GM12878 (cell line): ENCODE measurements around the gene TRMT1. TPM values are rescaled to one million over a fixed set of nuclear protein-coding genes. Genes with fewer than 3 reads are reported as not detected.

Source experiments
- ATAC-seq: fragments of 200-7000 bp; cut with Tn5 transposase; 3 replicates; pipeline ENCODE4 v1.9.1; 2020; ENCODE audit warnings: mild to moderate bottlenecking, moderate library complexity
- BruUV-seq: library from RNA; stranded (reverse); fragments of 400-500 nt; replicated peaks from 2 replicates; lab custom pipeline; 2021; lab: Mats Ljungman, UMichigan
- CTCF ChIA-PET: fragments of 300-600 bp; sonication (Branson Sonifier 250); formaldehyde crosslinking; extraction: SDS; loops from one replicate; lab custom pipeline; 2021; ENCODE audit warnings: inconsistent platforms; lab: Yijun Ruan, JAX
- POLR2A ChIA-PET: fragments of 350-600 bp; formaldehyde crosslinking; extraction: SDS; loops from one replicate; lab custom pipeline; 2021; ENCODE audit warnings: inconsistent platforms; lab: Charles Lee
- RAD21 ChIA-PET: fragments of 300-600 bp; sonication (Branson Sonifier 250); formaldehyde crosslinking; loops from one replicate; lab custom pipeline; 2023; ENCODE audit warnings: antibody characterized with exemption; ENCODE audit not compliant: unreplicated experiment; lab: Charles Lee
- SMC1A ChIA-PET: fragments of 300-600 bp; sonication (Branson Sonifier 250); formaldehyde crosslinking; loops from one replicate; lab custom pipeline; 2023; ENCODE audit not compliant: unreplicated experiment, uncharacterized antibody; lab: Charles Lee
- DNase-seq: peaks from one replicate; pipeline ENCODE4 v3.0.0-alpha.2; 2011; ENCODE audit warnings: low read depth, low spot score
- FAIRE-seq: peaks from 3 replicates; lab custom pipeline; 2011; peaks lifted over from hg19 to GRCh38; lab: Jason Lieb, UNC
- H2AFZ ChIP-seq: 2 replicates; pipeline ENCODE4 v1.6.0; 2011; ENCODE audit warnings: low read depth, low read length, control low read depth; ENCODE audit not compliant: control insufficient read depth
- H3K27ac ChIP-seq: 2 replicates; pipeline ENCODE4 v1.5.1; 2011; ENCODE audit warnings: control low read depth; ENCODE audit not compliant: control insufficient read depth, insufficient read depth
- H3K27me3 ChIP-seq, 2 experiments: replicated peaks in 1 of 2; 2 replicates each; pipeline versions ENCODE4 v1.6.0 to v1.6.1; 2011; ENCODE audit warnings: low read length in 1 of 2; ENCODE audit not compliant: control insufficient read depth in 2 of 2, insufficient read depth in 2 of 2
- H3K36me3 ChIP-seq, 2 experiments: 2 replicates each; pipeline ENCODE4 v1.5.1; 2011; ENCODE audit warnings: low read length in 1 of 2; ENCODE audit not compliant: control insufficient read depth in 2 of 2, insufficient read depth in 2 of 2
- H3K4me1 ChIP-seq: 2 replicates; pipeline ENCODE4 v1.6.1; 2011; ENCODE audit warnings: mild to moderate bottlenecking, low read length, moderate library complexity, mixed read lengths; ENCODE audit not compliant: control insufficient read depth, insufficient read depth
- H3K4me2 ChIP-seq: 2 replicates; pipeline ENCODE4 v1.6.0; 2011; ENCODE audit warnings: control low read depth; ENCODE audit not compliant: control insufficient read depth, insufficient read depth
- H3K4me3 ChIP-seq: fragments of 200-600 bp; sonication (generic); 2 replicates; pipeline ENCODE4 v1.5.1; 2016
- H3K79me2 ChIP-seq: 2 replicates; pipeline ENCODE4 v1.6.0; 2011; ENCODE audit warnings: low read length; ENCODE audit not compliant: control insufficient read depth, insufficient read depth
- H3K9ac ChIP-seq: 2 replicates; pipeline ENCODE4 v1.8.0; 2011; ENCODE audit warnings: low read length, control low read depth, mixed read lengths; ENCODE audit not compliant: control insufficient read depth, insufficient read depth
- H3K9me3 ChIP-seq: replicated peaks from 3 replicates; pipeline ENCODE4 v1.5.1; 2011; ENCODE audit warnings: mild to moderate bottlenecking, low read length; ENCODE audit not compliant: control insufficient read depth, insufficient read depth
- H4K20me1 ChIP-seq: 2 replicates; pipeline ENCODE4 v1.6.0; 2011; ENCODE audit not compliant: control insufficient read depth, insufficient read depth
- ASH2L ChIP-seq: fragments of 300-600, 200-600 bp; sonication (generic); IDR thresholded peaks from 2 replicates; pipeline ENCODE4 v1.6.1; 2017; ENCODE audit warnings: low read depth, mild to moderate bottlenecking, borderline replicate concordance
- BMI1 ChIP-seq: fragments of 450-650 bp; IDR thresholded peaks from 2 replicates; pipeline ENCODE4 v1.6.1; 2016; ENCODE audit warnings: mild to moderate bottlenecking, moderate library complexity, borderline replicate concordance
- E2F4 ChIP-seq: IDR thresholded peaks from 2 replicates; pipeline ENCODE4 v1.6.1; 2012; ENCODE audit warnings: low read depth, low read length, improper control_type of control experiment
- FOS ChIP-seq: IDR thresholded peaks from 3 replicates; pipeline ENCODE4 v1.6.1; 2011; ENCODE audit warnings: borderline replicate concordance; ENCODE audit not compliant: insufficient read length; ENCODE audit errors: extremely low read depth
- IRF5 ChIP-seq: fragments of 450-650 bp; IDR thresholded peaks from 2 replicates; pipeline ENCODE4 v1.6.1; 2017; ENCODE audit warnings: borderline replicate concordance
- JUND ChIP-seq: IDR thresholded peaks from 2 replicates; pipeline ENCODE4 v1.6.1; 2012; ENCODE audit warnings: low read depth, mild to moderate bottlenecking, low read length, improper control_type of control experiment, moderate library complexity
- POLR2AphosphoS5 ChIP-seq: IDR thresholded peaks from 2 replicates; pipeline ENCODE4 v1.6.1; 2011; ENCODE audit warnings: mild to moderate bottlenecking, low read length, inconsistent platforms
- RAD51 ChIP-seq: fragments of 450-650 bp; IDR thresholded peaks from 2 replicates; pipeline ENCODE4 v1.6.1; 2016; ENCODE audit warnings: moderate library complexity, mild to moderate bottlenecking, inconsistent platforms
- YBX1 ChIP-seq: fragments of 450-650 bp; IDR thresholded peaks from 2 replicates; pipeline ENCODE4 v1.6.1; 2016; ENCODE audit warnings: antibody characterized with exemption
- ZNF622 ChIP-seq: fragments of 450-650 bp; IDR thresholded peaks from 2 replicates; pipeline ENCODE4 v1.6.1; 2017; ENCODE audit warnings: mild to moderate bottlenecking, inconsistent platforms
- WGBS: methylation state at CpG from one replicate; pipeline ENCODE4 v1.1.6; 2016; ENCODE audit warnings: low lambda C conversion rate; ENCODE audit not compliant: insufficient replicate concordance, insufficient coverage; ENCODE audit errors: missing lambda C conversion rate; 5-methylcytosine and 5-hydroxymethylcytosine counted together
- in situ Hi-C: fragments of 300-500 bp; cut with MboI; formaldehyde crosslinking; loops from 9 replicates; pipeline ENCODE4 v1.14.3; 2018; ENCODE audit warnings: mixed read lengths
- intact Hi-C: fragments of 100-400 bp; cut with micrococcal nuclease; formaldehyde crosslinking; loops from one replicate; pipeline ENCODE4 v1.14.2; 2022; ENCODE audit not compliant: unreplicated experiment
- polyA plus RNA-seq, 11 experiments: library from polyadenylated mRNA; depleted of rRNA in 4 of 11; unstranded in 6 of 11; stranded (reverse) in 5 of 11; fragments of >200 nt; fragmentation: Nextera tagmentation in 4 of 11; fragmentation: Illumina TruSeq in 1 of 11; extraction: Ambion mirVana in 4 of 11; extraction: Trizol in 1 of 11; gene quantifications; 1 replicate in 1 of 11; 2 replicates in 10 of 11; pipeline versions ENCODE4 v1.2.1 to v1.2.3, GENCODE V29; 2011 to 2016; ENCODE audit warnings: inconsistent platforms in 2 of 11, missing spikeins in 2 of 11, low read depth in 1 of 11
- total RNA-seq, 4 experiments: library from RNA; depleted of rRNA in 3 of 4; stranded (reverse); fragments of >200 nt in 3 of 4; fragmentation: Illumina TruSeq in 1 of 4; extraction: Trizol in 1 of 4; gene quantifications; 2 replicates each; pipeline versions ENCODE4 v1.2.1 to v1.2.3, GENCODE V29; 2013 to 2021

Gene TRMT1
- total and polyA plus RNA-seq, 10 of the 15 experiments (the other 5 are each of a cell fraction or from before 2014, with no cell fraction given) = 3.4 to 68.8 (median 34.8) TPM

- CTCF ChIA-PET = interaction anchor here (0.6 to 10.9 kb wide), 30 partner anchors 9 to 459 kb away, joined by 3 to 247 read pairs (median 6); partner anchors contain the start of genes DAND5 and GCDH
- Histone ChIP-seq H4K20me1 (no peaks in the 10 kb centered on the region), H3K9me3 (no peaks in the 10 kb centered on the region), H3K4me3 (no peak overlapping the region), H3K27ac (no peak overlapping the region), H3K4me1 (no peaks in the 10 kb centered on the region), H3K79me2 (no peaks in the 10 kb centered on the region), H2AFZ (no peak overlapping the region), H3K36me3 (no peaks in the 10 kb centered on the region), H3K9ac (no peak overlapping the region), H3K4me2 (no peak overlapping the region), H3K27me3 (peaks cover 9 to 11% of the 10 kb centered on the region in 2 experiments)
- TF ChIP-seq JUND (no peak), BMI1 (no peak), E2F4 (no peak), POLR2AphosphoS5 (no peak), ASH2L (no peak), IRF5 (no peak), ZNF622 (no peak), YBX1 (no peak), RAD51 (no peak), FOS (no peak)
- RAD21 ChIA-PET = interaction anchor here (1.3 to 4.6 kb wide), 10 partner anchors 10 to 95 kb away, joined by 3 to 49 read pairs (median 11); no protein-coding TSS in a partner anchor
- ATAC-seq (no peak), DNase-seq (no peak), FAIRE-seq (no peak)
- intact Hi-C loops (loop anchor here (2.0 kb wide), 1 partner anchor 82 kb away; no protein-coding TSS in a partner anchor), in situ Hi-C loops (no loop called here)
- 14% methylated on average over 19 of the region's 19 CpGs for WGBS
- BruUV-seq = no TSS peak
- POLR2A ChIA-PET = interaction anchor here (1.2 kb wide), 1 partner anchor 26 kb away, joined by 3 read pairs; no protein-coding TSS in a partner anchor
- SMC1A ChIA-PET = interaction anchor here (1.1 to 3.5 kb wide), 7 partner anchors 26 to 95 kb away, joined by 3 to 45 read pairs (median 9); no protein-coding TSS in a partner anchor
Measured at GRCh38 chr19:13060233-13060963, 56.1 kb downstream of the TRMT1 start.
